WTC11 (cell line): ENCODE data around the gene MARCHF4. TPM values are rescaled to one million over a fixed set of nuclear protein-coding genes. Genes with fewer than 3 reads are reported as not detected.

Experiments
- ATAC-seq: fragments of 200-7000 bp; cut with Tn5 transposase; 2 replicates; pipeline ENCODE4 v1.10.0; 2021; ENCODE audit warnings: mild to moderate bottlenecking, moderate library complexity
- CTCF ChIA-PET: fragments of 300-600 bp; sonication (Branson Sonifier 250); formaldehyde crosslinking; loops from one replicate; lab custom pipeline; 2021; ENCODE audit warnings: antibody characterized with exemption; lab: Charles Lee
- POLR2A ChIA-PET: fragments of 350-600 bp; sonication (Branson Sonifier 250); formaldehyde crosslinking; loops from one replicate; lab custom pipeline; 2021; ENCODE audit warnings: antibody characterized with exemption; lab: Charles Lee
- DNase-seq: peaks from one replicate; pipeline ENCODE4 v3.0.0; 2021; ENCODE audit warnings: low spot score
- H3K27ac Mint-ChIP-seq: 2 replicates; pipeline ENCODE4 v1.8.0; 2021; ENCODE audit warnings: mixed read lengths
- H3K27me3 Mint-ChIP-seq: 2 replicates; pipeline ENCODE4 v1.8.0; 2021; ENCODE audit warnings: low read depth, mild to moderate bottlenecking, moderate library complexity, mixed read lengths
- H3K36me3 Mint-ChIP-seq: 2 replicates; pipeline ENCODE4 v1.8.0; 2021; ENCODE audit warnings: mixed read lengths
- H3K4me1 Mint-ChIP-seq: 2 replicates; pipeline ENCODE4 v1.8.0; 2022; ENCODE audit warnings: mixed read lengths
- H3K4me3 Mint-ChIP-seq: 2 replicates; pipeline ENCODE4 v1.8.0; 2021; ENCODE audit warnings: mild to moderate bottlenecking, moderate library complexity, mixed read lengths
- H3K9me3 Mint-ChIP-seq: 2 replicates; pipeline ENCODE4 v1.8.0; 2021; ENCODE audit warnings: mixed read lengths
- ATF1 ChIP-seq: sonication (generic); formaldehyde crosslinking; IDR thresholded peaks from 2 replicates; pipeline ENCODE4 v1.8.1; 2023; ENCODE audit warnings: mild to moderate bottlenecking, moderate library complexity, missing genetic modification reagents
- CREM ChIP-seq: sonication (generic); formaldehyde crosslinking; IDR thresholded peaks from 2 replicates; pipeline ENCODE4 v1.8.1; 2022; ENCODE audit warnings: mild to moderate bottlenecking, missing genetic modification reagents, moderate library complexity
- EMX1 ChIP-seq: fragments of 250-450 bp; sonication (Bioruptor Pico); IDR thresholded peaks from 2 replicates; pipeline ENCODE4 v1.8.0; 2021; ENCODE audit warnings: mild to moderate bottlenecking
- ESRRA ChIP-seq: sonication (generic); formaldehyde crosslinking; IDR thresholded peaks from 2 replicates; pipeline ENCODE4 v1.8.1; 2022; ENCODE audit warnings: mild to moderate bottlenecking, missing genetic modification reagents, borderline replicate concordance
- ETV6 ChIP-seq: sonication (generic); formaldehyde crosslinking; IDR thresholded peaks from 2 replicates; pipeline ENCODE4 v1.8.1; 2022; ENCODE audit warnings: mild to moderate bottlenecking, missing genetic modification reagents
- FOXK1 ChIP-seq: sonication (generic); formaldehyde crosslinking; IDR thresholded peaks from 2 replicates; pipeline ENCODE4 v1.8.0; 2022; ENCODE audit warnings: mild to moderate bottlenecking, moderate library complexity, missing genetic modification reagents
- FOXP4 ChIP-seq: sonication (generic); formaldehyde crosslinking; IDR thresholded peaks from 2 replicates; pipeline ENCODE4 v1.8.0; 2022; ENCODE audit warnings: mild to moderate bottlenecking, missing genetic modification reagents
- GABPB1 ChIP-seq: sonication (generic); formaldehyde crosslinking; IDR thresholded peaks from 2 replicates; pipeline ENCODE4 v1.8.1; 2023; ENCODE audit warnings: mild to moderate bottlenecking, missing genetic modification reagents
- KAT7 ChIP-seq: sonication (generic); formaldehyde crosslinking; IDR thresholded peaks from 2 replicates; pipeline ENCODE4 v1.8.1; 2023; ENCODE audit warnings: missing genetic modification reagents, mild to moderate bottlenecking, borderline replicate concordance
- NFATC4 ChIP-seq: fragments of 250-450 bp; sonication (Bioruptor Pico); IDR thresholded peaks from 2 replicates; pipeline ENCODE4 v1.9.0; 2021; ENCODE audit warnings: mild to moderate bottlenecking
- NFYB ChIP-seq: sonication (generic); formaldehyde crosslinking; conservative IDR thresholded peaks from 2 replicates; pipeline ENCODE4 v1.8.0; 2022; ENCODE audit warnings: low read depth, missing genetic modification reagents
- NR3C1 ChIP-seq: sonication (generic); formaldehyde crosslinking; conservative IDR thresholded peaks from 2 replicates; pipeline ENCODE4 v1.8.1; 2023; ENCODE audit warnings: low read depth, mild to moderate bottlenecking, missing genetic modification reagents
- OVOL2 ChIP-seq: fragments of 250-450 bp; sonication (Bioruptor Pico); IDR thresholded peaks from 2 replicates; pipeline ENCODE4 v1.9.0; 2021; ENCODE audit warnings: mild to moderate bottlenecking, borderline replicate concordance
- RELA ChIP-seq: sonication (generic); formaldehyde crosslinking; IDR thresholded peaks from 2 replicates; pipeline ENCODE4 v1.8.1; 2022; ENCODE audit warnings: missing genetic modification reagents, mild to moderate bottlenecking, borderline replicate concordance
- TCF7 ChIP-seq: sonication (generic); formaldehyde crosslinking; IDR thresholded peaks from 2 replicates; pipeline ENCODE4 v1.8.0; 2022; ENCODE audit warnings: mild to moderate bottlenecking, low read depth, missing genetic modification reagents, moderate library complexity
- TEAD4 ChIP-seq: sonication (generic); formaldehyde crosslinking; IDR thresholded peaks from 2 replicates; pipeline ENCODE4 v1.8.0; 2022; ENCODE audit warnings: mild to moderate bottlenecking, missing genetic modification reagents
- TP53 ChIP-seq: sonication (generic); formaldehyde crosslinking; IDR thresholded peaks from 2 replicates; pipeline ENCODE4 v1.8.1; 2023; ENCODE audit warnings: mild to moderate bottlenecking, missing genetic modification reagents
- ZBTB21 ChIP-seq: sonication (generic); formaldehyde crosslinking; IDR thresholded peaks from 2 replicates; pipeline ENCODE4 v1.8.1; 2023; ENCODE audit warnings: mild to moderate bottlenecking, missing genetic modification reagents, borderline replicate concordance
- ZNF121 ChIP-seq: sonication (generic); formaldehyde crosslinking; IDR thresholded peaks from 2 replicates; pipeline ENCODE4 v1.8.0; 2023; ENCODE audit warnings: missing genetic modification reagents
- ZNF219 ChIP-seq: sonication (generic); formaldehyde crosslinking; IDR thresholded peaks from 2 replicates; pipeline ENCODE4 v1.8.0; 2023; ENCODE audit warnings: missing genetic modification reagents, mild to moderate bottlenecking, borderline replicate concordance
- ZNF232 ChIP-seq: sonication (generic); formaldehyde crosslinking; IDR thresholded peaks from 2 replicates; pipeline ENCODE4 v1.8.0; 2022; ENCODE audit warnings: mild to moderate bottlenecking, missing genetic modification reagents
- ZNF317 ChIP-seq: sonication (generic); formaldehyde crosslinking; IDR thresholded peaks from 2 replicates; pipeline ENCODE4 v1.8.1; 2023; ENCODE audit warnings: low read depth, mild to moderate bottlenecking, moderate library complexity, missing genetic modification reagents, borderline replicate concordance
- total RNA-seq: library from RNA; stranded (reverse); gene quantifications from 3 replicates; pipeline ENCODE4 v1.2.3, GENCODE V29; 2021
- TF ChIP-seq, protein P1 (sequence below): sonication (generic); formaldehyde crosslinking; IDR thresholded peaks from 2 replicates; pipeline ENCODE4 v1.8.0; 2023; ENCODE audit warnings: missing genetic modification reagents
- TF ChIP-seq, protein P2 (sequence below): fragments of 250-450 bp; sonication (Bioruptor Pico); IDR thresholded peaks from 2 replicates; pipeline ENCODE4 v1.9.0; 2021; ENCODE audit warnings: mild to moderate bottlenecking
- TF ChIP-seq, protein P3 (sequence below): sonication (generic); formaldehyde crosslinking; IDR thresholded peaks from 2 replicates; pipeline ENCODE4 v1.8.1; 2023; ENCODE audit warnings: mild to moderate bottlenecking, moderate library complexity, missing genetic modification reagents
- TF ChIP-seq, protein P4 (sequence below): sonication (generic); formaldehyde crosslinking; IDR thresholded peaks from 2 replicates; pipeline ENCODE4 v1.8.1; 2023; ENCODE audit warnings: mild to moderate bottlenecking, missing genetic modification reagents, moderate library complexity

The MARCHF4 gene
- total RNA-seq, 1 experiment from 2014 or later: 2.6 TPM

DNA sequence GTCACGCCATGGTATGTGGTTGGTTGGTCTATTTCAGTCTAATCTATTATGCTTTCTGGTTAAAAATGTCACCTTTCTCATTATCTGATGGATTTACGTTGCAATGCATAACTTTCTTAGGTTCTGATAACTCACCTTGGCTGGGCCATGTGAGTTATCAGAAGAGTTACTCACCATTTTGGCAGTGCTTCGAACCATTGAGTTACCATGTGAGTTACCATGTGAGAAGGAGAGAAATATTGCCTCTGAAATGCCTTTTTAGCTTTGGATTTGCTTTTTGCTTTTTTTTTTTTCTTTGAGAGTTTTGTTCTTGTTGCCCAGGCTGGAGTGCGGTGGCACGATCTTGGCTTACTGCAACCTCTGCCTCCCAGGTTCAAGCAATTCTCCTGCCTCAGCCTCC, 41.6 kb upstream of the MARCHF4 start (continued):
- TF ChIP-seq TEAD4 (CRISPR knock-in tag) (no peak), NR3C1 (CRISPR knock-in tag) (no peak), FOXK1 (no peak), RELA (CRISPR knock-in tag) (no peak)
- TF ChIP-seq, protein P1, sequence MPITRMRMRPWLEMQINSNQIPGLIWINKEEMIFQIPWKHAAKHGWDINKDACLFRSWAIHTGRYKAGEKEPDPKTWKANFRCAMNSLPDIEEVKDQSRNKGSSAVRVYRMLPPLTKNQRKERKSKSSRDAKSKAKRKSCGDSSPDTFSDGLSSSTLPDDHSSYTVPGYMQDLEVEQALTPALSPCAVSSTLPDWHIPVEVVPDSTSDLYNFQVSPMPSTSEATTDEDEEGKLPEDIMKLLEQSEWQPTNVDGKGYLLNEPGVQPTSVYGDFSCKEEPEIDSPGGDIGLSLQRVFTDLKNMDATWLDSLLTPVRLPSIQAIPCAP: no peak

DNA sequence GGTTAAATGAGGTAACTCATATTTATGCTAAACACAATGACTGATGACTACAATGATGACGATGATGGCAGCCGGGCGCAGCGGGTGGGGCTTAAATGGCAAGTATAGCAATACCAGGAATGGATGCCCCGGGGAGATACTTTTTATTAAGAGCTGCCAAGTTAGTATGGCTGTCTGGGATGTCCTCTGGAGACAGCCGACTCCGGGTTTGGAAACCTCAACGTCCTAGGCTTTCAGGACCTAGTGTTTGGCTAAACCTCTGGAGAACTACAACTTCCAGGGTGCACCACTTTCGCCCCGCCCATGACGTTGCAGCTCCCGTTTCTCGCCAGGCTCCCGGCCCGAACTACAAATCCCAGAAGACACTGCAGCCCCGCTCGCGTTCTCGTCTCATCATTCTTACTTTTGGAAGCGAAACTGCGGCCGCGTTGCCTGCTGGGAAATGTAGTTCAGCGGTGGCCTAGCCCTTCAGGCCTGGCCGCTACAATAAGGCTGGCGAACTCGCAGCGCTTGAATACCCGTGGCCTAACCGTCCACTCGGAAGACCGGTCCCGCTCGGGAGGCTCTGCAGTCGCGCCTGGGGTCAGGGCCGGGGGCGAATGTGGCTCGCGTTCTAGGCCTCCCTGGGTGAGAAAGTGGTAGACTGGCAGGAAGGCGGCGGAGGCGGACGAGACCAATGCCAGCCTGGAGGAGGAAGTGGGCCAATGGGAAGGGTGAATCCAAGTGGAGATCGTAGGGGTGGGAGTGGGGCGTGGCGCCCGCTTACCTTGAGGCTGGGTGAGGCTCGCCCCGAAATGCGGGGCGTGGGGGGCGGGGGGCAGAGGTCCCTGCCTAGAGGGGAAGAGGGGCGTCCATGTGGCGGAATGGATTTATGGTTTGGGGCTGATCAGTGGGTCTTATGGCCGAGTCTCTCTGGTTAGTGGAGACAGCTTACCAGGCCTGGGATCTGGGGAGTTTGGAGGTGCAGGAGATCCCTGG, 40.0 kb upstream of the MARCHF4 start, which contains the start of gene SMARCAL1:
Gene SMARCAL1 (plus strand): TSS at position 463 of the 978 bp plus-strand sequence. CDS start 2,221 bp downstream, outside the sequence.
- peak within 1 kb of the TSS; percentile 76 for H3K27ac Mint-ChIP-seq
- ChIA-PET POLR2A (interaction anchor here (0.5 to 0.8 kb wide), 4 partner anchors 52 to 94 kb away, joined by 3 to 6 read pairs (median 4); no protein-coding TSS in a partner anchor), CTCF (interaction anchor here (0.6 to 1.2 kb wide), 9 partner anchors 13 to 351 kb away, joined by 3 to 7 read pairs (median 4); partner anchors contain the start of gene RPL37A)
- ATAC-seq (peak; percentile 92), DNase-seq (peak; percentile 99)
- no peaks in the 10 kb centered on the region; the same call in 1 of the 2 replicates for H3K36me3 Mint-ChIP-seq
- H3K4me1 Mint-ChIP-seq: peaks cover 19% of the 10 kb centered on the region
- H3K27me3 Mint-ChIP-seq: no peaks in the 10 kb centered on the region; the same call in 1 of the 2 replicates
- peak within 1 kb of the TSS; percentile 95 for H3K4me3 Mint-ChIP-seq
- H3K9me3 Mint-ChIP-seq: no peaks in the 10 kb centered on the region
- peak; percentile 50; the same call in 1 of the 2 replicates for TF ChIP-seq ZNF317 (CRISPR knock-in tag)
- TF ChIP-seq, protein P2, sequence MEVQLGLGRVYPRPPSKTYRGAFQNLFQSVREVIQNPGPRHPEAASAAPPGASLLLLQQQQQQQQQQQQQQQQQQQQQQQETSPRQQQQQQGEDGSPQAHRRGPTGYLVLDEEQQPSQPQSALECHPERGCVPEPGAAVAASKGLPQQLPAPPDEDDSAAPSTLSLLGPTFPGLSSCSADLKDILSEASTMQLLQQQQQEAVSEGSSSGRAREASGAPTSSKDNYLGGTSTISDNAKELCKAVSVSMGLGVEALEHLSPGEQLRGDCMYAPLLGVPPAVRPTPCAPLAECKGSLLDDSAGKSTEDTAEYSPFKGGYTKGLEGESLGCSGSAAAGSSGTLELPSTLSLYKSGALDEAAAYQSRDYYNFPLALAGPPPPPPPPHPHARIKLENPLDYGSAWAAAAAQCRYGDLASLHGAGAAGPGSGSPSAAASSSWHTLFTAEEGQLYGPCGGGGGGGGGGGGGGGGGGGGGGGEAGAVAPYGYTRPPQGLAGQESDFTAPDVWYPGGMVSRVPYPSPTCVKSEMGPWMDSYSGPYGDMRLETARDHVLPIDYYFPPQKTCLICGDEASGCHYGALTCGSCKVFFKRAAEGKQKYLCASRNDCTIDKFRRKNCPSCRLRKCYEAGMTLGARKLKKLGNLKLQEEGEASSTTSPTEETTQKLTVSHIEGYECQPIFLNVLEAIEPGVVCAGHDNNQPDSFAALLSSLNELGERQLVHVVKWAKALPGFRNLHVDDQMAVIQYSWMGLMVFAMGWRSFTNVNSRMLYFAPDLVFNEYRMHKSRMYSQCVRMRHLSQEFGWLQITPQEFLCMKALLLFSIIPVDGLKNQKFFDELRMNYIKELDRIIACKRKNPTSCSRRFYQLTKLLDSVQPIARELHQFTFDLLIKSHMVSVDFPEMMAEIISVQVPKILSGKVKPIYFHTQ: no peak
- no peak for TF ChIP-seq ESRRA
- TF ChIP-seq TP53 (CRISPR knock-in tag): 0 out of 2 replicates have a peak, but pooled peaks have one; percentile 27
- TF ChIP-seq NFYB: no peak
- TF ChIP-seq KAT7 (CRISPR knock-in tag): no peak
- TF ChIP-seq, protein P1: 0 out of 2 replicates have a peak, but pooled peaks have one; percentile 12
- no peak for TF ChIP-seq OVOL2 (CRISPR knock-in tag)
- TF ChIP-seq ETV6 (CRISPR knock-in tag): peak; percentile 26; the same call in 1 of the 2 replicates
- no peak for TF ChIP-seq RELA (CRISPR knock-in tag)
- 0 out of 2 replicates have a peak, but pooled peaks have one; percentile 23 for TF ChIP-seq EMX1
- TF ChIP-seq TCF7 (CRISPR knock-in tag): no peak
- TF ChIP-seq ZNF121 (CRISPR knock-in tag): no peak
- TF ChIP-seq NFATC4 (CRISPR knock-in tag): no peak
- no peak for TF ChIP-seq ZNF219 (CRISPR knock-in tag)
- peak; percentile 87; the same call in 1 of the 2 replicates for TF ChIP-seq CREM
- TF ChIP-seq ATF1 (CRISPR knock-in tag): no peak
- TF ChIP-seq GABPB1: peak; percentile 77; the same call in 1 of the 2 replicates
- 0 out of 2 replicates have a peak, but pooled peaks have one; percentile 44 for TF ChIP-seq ZNF232
- no peak for TF ChIP-seq ZBTB21 (CRISPR knock-in tag)
- TF ChIP-seq FOXP4: peak; percentile 12; the same call in 1 of the 2 replicates
- TF ChIP-seq, protein P3, sequence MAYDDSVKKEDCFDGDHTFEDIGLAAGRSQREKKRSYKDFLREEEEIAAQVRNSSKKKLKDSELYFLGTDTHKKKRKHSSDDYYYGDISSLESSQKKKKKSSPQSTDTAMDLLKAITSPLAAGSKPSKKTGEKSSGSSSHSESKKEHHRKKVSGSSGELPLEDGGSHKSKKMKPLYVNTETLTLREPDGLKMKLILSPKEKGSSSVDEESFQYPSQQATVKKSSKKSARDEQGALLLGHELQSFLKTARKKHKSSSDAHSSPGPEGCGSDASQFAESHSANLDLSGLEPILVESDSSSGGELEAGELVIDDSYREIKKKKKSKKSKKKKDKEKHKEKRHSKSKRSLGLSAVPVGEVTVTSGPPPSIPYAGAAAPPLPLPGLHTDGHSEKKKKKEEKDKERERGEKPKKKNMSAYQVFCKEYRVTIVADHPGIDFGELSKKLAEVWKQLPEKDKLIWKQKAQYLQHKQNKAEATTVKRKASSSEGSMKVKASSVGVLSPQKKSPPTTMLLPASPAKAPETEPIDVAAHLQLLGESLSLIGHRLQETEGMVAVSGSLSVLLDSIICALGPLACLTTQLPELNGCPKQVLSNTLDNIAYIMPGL: 0 out of 2 replicates have a peak, but pooled peaks have one; percentile 35
- TF ChIP-seq, protein P4, sequence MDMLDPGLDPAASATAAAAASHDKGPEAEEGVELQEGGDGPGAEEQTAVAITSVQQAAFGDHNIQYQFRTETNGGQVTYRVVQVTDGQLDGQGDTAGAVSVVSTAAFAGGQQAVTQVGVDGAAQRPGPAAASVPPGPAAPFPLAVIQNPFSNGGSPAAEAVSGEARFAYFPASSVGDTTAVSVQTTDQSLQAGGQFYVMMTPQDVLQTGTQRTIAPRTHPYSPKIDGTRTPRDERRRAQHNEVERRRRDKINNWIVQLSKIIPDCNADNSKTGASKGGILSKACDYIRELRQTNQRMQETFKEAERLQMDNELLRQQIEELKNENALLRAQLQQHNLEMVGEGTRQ (CRISPR knock-in tag): peak; percentile 36; the same call in 1 of the 2 replicates
